HG03045 (cell line): Measurements from ENCODE around the gene LIMS1.
"Not testable (repeated sequence)": the region's sequence is repeated elsewhere in the genome, so short reads cannot be mapped to it uniquely, and the experiment has no call there.

Source experiments
- ATAC-seq: cut with Tn5 transposase; IDR thresholded peaks from one replicate; pipeline ENCODE4 v1.9.1; 2021; ENCODE audit warnings: mild to moderate bottlenecking, moderate library complexity; ENCODE audit not compliant: unreplicated experiment

The LIMS1 gene

DNA sequence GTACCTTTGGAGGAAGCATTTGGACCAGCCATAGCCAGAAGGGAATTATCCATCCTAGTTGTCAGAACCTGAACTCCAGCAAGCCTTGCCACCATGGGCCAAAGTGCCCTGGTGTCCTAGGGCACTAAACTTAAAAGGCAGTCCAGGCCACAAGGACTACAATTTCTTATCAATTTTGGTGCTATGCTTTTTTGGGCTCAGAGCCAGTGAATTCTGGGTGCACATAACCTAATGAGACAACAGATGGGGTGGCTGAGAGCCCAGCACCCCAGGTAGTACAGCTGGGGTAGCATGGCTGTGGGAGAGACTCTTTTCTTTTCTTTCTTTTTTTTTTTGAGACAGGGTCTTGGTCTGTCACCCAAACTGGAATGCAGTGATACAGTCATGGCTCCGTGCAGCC, 170.6 kb downstream of the LIMS1 start:
- ATAC-seq: no peak

DNA sequence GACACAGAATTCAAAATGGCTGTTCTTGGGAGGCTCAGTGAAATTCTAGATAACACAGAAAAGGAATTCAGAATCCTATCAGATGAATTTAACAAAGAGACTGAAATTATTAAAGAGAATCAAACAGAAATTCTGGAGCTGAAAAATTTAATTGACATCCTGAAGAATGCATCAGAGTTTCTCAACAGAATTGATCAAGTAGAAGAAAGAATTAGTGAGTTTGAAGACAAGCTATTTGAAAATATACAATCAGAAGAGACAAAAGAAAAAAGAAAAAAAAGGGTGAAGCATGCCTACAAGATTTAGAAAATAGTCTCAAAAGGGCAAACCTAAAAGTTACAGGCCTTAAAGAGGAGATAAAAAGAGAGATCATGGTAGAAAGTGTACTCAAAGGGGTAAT, 173.0 kb downstream of the LIMS1 start:
- ATAC-seq: no peak

DNA sequence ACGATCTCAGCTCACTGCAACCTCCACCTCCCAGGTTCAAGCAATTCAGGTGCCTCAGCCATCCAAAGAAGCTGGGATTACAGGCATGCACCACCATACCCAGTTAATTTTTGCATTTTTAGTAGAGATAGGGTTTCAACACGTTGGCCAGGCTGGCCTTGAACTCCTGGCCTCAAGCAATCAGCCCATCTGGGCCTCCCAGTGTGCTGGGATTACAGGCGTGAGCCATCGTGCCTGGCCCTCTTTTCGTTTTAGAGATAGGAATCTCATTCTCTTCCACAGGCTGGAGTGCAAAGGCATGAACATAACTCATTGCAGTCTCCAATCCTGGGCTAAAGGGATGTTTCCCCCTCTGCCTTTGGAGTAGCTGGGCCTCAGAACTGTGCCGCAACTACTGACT, 182.7 kb downstream of the LIMS1 start:
- not testable (repeated sequence) for ATAC-seq

DNA sequence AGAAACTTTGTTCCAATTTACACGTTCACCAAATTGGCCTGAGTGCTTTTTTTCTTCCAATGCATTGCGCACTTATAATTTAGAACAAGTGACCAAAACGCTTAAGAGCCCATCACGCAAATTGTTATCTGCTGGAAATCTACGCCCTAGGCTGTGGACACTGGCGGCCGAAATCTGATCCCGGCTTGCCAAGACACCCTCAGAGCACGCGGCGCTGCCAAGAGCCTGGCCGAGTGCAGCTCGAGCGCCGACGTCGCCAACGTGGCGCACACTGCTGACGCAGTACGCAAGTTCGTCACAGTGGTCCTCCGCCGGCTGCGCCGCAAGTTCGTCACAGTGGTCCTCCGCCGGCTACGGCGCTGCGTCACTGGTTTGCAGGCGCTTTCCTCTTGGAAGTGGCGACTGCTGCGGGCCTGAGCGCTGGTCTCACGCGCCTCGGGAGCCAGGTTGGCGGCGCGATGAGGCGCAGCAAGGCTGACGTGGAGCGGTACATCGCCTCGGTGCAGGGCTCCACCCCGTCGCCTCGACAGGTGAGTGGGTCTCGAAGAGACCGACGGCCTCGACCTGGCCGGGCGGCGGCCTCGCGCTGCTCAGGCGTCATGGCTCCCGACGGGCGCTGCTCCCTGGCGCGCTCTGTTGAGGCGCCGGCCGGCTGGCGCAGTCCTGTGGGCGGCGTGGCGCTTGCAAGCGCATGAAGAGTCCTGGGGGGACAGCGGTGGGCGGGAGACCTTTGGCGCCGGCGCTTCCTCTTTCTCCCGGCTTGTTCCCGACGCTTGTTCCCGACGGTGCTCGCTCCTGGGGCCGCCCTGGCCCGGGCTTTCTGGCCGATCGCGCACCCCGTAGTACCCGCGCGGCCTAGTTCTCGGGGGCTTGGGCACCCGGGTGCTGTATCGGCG, 185.1 kb downstream of the LIMS1 start, which contains the start of gene RANBP2:
RANBP2 (plus strand) TSS at position 334 of the 896 bp plus-strand sequence; CDS start at position 459, 125 bp downstream.
- ATAC-seq: peak; percentile 99

DNA sequence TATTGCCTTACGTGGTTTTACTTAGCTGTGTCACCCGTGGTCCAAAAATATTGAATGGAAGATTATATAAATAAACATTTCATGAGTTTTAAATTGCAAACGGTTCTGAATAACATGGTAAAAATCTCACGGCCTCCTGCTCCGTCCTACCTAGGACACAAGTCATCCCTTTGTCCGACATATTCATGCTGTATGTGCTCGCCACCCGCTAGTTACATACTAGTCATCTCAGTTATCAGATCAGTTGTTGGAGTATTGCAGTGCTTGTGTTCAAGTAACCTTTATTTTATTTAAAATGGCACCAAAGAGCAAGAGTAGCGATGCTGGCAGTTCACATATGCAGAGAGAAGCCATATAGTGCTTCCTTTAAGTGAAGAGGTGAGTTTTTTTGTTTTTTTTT, 191.8 kb downstream of the LIMS1 start:
- ATAC-seq: not testable (repeated sequence)

DNA sequence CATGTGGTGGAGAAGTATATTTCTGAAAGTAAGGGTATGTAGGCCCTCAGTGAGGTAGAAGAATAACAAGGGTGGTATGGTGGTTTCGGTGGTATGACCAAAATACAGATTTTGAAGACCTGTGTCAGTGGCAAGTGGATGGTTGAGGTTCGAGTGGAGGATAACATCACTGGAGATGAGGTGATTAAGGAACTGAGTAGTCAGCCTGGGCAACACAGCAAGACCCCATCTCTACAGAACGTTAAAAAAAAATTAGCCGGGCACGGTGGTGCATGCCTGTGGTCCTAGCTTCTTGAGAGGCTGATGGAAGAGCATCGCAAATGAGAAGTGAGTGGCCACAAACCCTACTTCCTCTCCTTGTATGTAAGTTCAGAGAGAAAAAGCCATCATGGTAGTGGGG, 200.4 kb downstream of the LIMS1 start:
- not testable (repeated sequence) for ATAC-seq
